Endothelial cell (in vitro differentiated cells): ENCODE data around the gene LILRA1. TPM values are rescaled to one million over a fixed set of nuclear protein-coding genes. Genes with fewer than 3 reads are reported as not detected.
"Not testable (repeated sequence)": the region's sequence is repeated elsewhere in the genome, so short reads cannot be mapped to it uniquely, and the experiment has no call there.

ENCODE experiments used
- DNase-seq: peaks from one replicate; pipeline ENCODE4 v3.0.0; 2021; ENCODE audit warnings: low spot score
- H3K27ac Mint-ChIP-seq: one replicate; pipeline ENCODE4 v1.8.0; 2021; ENCODE audit warnings: mixed read lengths, inconsistent platforms; ENCODE audit not compliant: unreplicated experiment
- H3K27me3 Mint-ChIP-seq: one replicate; pipeline ENCODE4 v1.8.0; 2021; ENCODE audit warnings: mild to moderate bottlenecking, moderate library complexity, mixed read lengths, inconsistent platforms; ENCODE audit not compliant: unreplicated experiment
- H3K36me3 Mint-ChIP-seq: one replicate; pipeline ENCODE4 v1.8.0; 2021; ENCODE audit warnings: mild to moderate bottlenecking, low read depth, mixed read lengths, inconsistent platforms; ENCODE audit not compliant: unreplicated experiment
- H3K4me1 Mint-ChIP-seq: one replicate; pipeline ENCODE4 v1.8.0; 2021; ENCODE audit warnings: mild to moderate bottlenecking, mixed read lengths, inconsistent platforms; ENCODE audit not compliant: unreplicated experiment
- H3K4me3 Mint-ChIP-seq: one replicate; pipeline ENCODE4 v1.8.0; 2021; ENCODE audit warnings: mild to moderate bottlenecking, mixed read lengths, inconsistent platforms; ENCODE audit not compliant: unreplicated experiment
- H3K9me3 Mint-ChIP-seq: one replicate; pipeline ENCODE4 v1.8.0; 2021; ENCODE audit warnings: mixed read lengths, inconsistent platforms; ENCODE audit not compliant: unreplicated experiment
- CTCF ChIP-seq: fragments of 200-600 bp; sonication (generic); IDR thresholded peaks from one replicate; pipeline ENCODE4 v1.5.0; 2021; ENCODE audit warnings: antibody characterized with exemption; ENCODE audit not compliant: unreplicated experiment
- total RNA-seq: library from RNA; stranded (reverse); fragmentation: NEBNext Ultra II Directional; extraction: Animal tissue kit (Norgen Biotek cat#: 25700); gene quantifications from one replicate; pipeline ENCODE4 v1.2.1, GENCODE V29; 2021; ENCODE audit not compliant: unreplicated experiment

LILRA1 gene
- total RNA-seq, 1 donor from 2014 or later: not detected

- H3K9me3 Mint-ChIP-seq: peaks cover 33% of the 10 kb centered on the region
- no peak overlapping the region for H3K27ac Mint-ChIP-seq
- no peak overlapping the region for H3K4me3 Mint-ChIP-seq
- no peak for DNase-seq
- H3K36me3 Mint-ChIP-seq: no peaks in the 10 kb centered on the region
- H3K27me3 Mint-ChIP-seq: peaks cover 7% of the 10 kb centered on the region
- TF ChIP-seq CTCF: no peak
- H3K4me1 Mint-ChIP-seq: no peaks in the 10 kb centered on the region
Observed at GRCh38 chr19:54638683-54639082, 45.3 kb downstream of the LILRA1 start.

- not testable (repeated sequence) for H3K27ac Mint-ChIP-seq, H3K27me3 Mint-ChIP-seq, DNase-seq, H3K4me1 Mint-ChIP-seq, H3K4me3 Mint-ChIP-seq, H3K36me3 Mint-ChIP-seq
- peaks cover 37% of the 10 kb centered on the region for H3K9me3 Mint-ChIP-seq
Observed at GRCh38 chr19:54642953-54643352, 49.5 kb downstream of the LILRA1 start.

- not testable (repeated sequence) for H3K27me3 Mint-ChIP-seq, H3K4me1 Mint-ChIP-seq, H3K36me3 Mint-ChIP-seq, DNase-seq, H3K4me3 Mint-ChIP-seq, H3K27ac Mint-ChIP-seq
- H3K9me3 Mint-ChIP-seq: peaks cover 41% of the 10 kb centered on the region
Observed at GRCh38 chr19:54643583-54643982, 50.2 kb downstream of the LILRA1 start.

GRCh38 chr19:54644056-54644455, 50.6 kb downstream of the LILRA1 start:
- H3K4me1 Mint-ChIP-seq: no peaks in the 10 kb centered on the region
- no peak for DNase-seq
- peaks cover 6% of the 10 kb centered on the region for H3K36me3 Mint-ChIP-seq
- H3K27ac Mint-ChIP-seq: no peak overlapping the region
- peaks cover 41% of the 10 kb centered on the region for H3K9me3 Mint-ChIP-seq
- no peaks in the 10 kb centered on the region for H3K27me3 Mint-ChIP-seq
- no peak overlapping the region for H3K4me3 Mint-ChIP-seq
- TF ChIP-seq CTCF: no peak

- Mint-ChIP-seq H3K36me3 (peaks cover 6% of the 10 kb centered on the region), H3K4me3 (no peak overlapping the region), H3K9me3 (peaks cover 29% of the 10 kb centered on the region), H3K4me1 (no peaks in the 10 kb centered on the region), H3K27ac (no peak overlapping the region), H3K27me3 (no peaks in the 10 kb centered on the region)
- no peak for TF ChIP-seq CTCF
- DNase-seq: no peak
Observed at GRCh38 chr19:54646331-54646841, 53.0 kb downstream of the LILRA1 start.

GRCh38 chr19:54648129-54648528, 54.7 kb downstream of the LILRA1 start:
- Mint-ChIP-seq H3K9me3 (peaks cover 33% of the 10 kb centered on the region), H3K27ac (no peak overlapping the region), H3K4me1 (no peaks in the 10 kb centered on the region), H3K27me3 (no peaks in the 10 kb centered on the region), H3K4me3 (no peak overlapping the region), H3K36me3 (peaks cover 6% of the 10 kb centered on the region)
- no peak for DNase-seq
- no peak for TF ChIP-seq CTCF
